Measurements from ENCODE around the gene HLA-DRA. TPM values are rescaled to one million over a fixed set of nuclear protein-coding genes. Genes with fewer than 3 reads are reported as not detected.
A peak's percentile ranks its signal among the peaks of the same experiment; 100 is the strongest.

HLA-DRA gene
- total and polyA plus RNA-seq, 2 of the 8 experiments (the other 6 are each of a cell fraction or from before 2014, with no cell fraction given): 5.0 to 6.2 TPM

DNA sequence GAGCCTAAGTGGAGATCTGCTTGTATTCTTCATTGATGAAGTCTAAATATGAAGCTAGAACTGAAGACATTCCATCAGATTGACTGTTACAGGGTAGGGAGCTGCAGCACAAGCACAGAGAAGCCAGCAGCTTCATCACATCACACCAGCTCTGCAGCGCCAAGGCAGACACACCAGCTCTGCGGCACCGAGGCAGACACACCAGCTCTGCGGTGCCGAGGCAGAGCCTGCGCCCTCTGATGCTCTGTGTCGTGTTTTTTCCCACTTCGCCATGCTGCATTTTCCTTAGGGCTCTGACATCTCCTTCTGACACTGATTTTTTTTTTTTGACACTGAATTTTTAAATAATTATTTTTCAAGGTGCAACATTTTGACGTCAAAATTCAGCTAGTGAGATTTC lies 33.5 kb upstream of the HLA-DRA start:
- H3K18ac ChIP-seq (ENCODE audit: extremely low read depth, low read length): no peak overlapping the region
- H3K23me2 ChIP-seq (ENCODE audit: low read depth, low read length): no peaks in the 10 kb centered on the region
- no peak overlapping the region for H4K91ac ChIP-seq (replicated peaks; ENCODE audit: insufficient read length, low read length)
- H2BK120ac ChIP-seq (replicated peaks; ENCODE audit: low read depth, low read length): no peak overlapping the region
- no peak overlapping the region for H3K4ac ChIP-seq (replicated peaks; ENCODE audit: insufficient read length, low read depth, low read length)
- FAIRE-seq (no peak), DNase-seq (ENCODE audit: low read depth in 1 of 2, low spot score in 2 of 2) (no peak)
- H3K79me1 ChIP-seq (ENCODE audit: low read depth, low read length): no peaks in the 10 kb centered on the region
- H3K23ac ChIP-seq (ENCODE audit: insufficient read length): no peak overlapping the region
- no peak for TF ChIP-seq POLR2AphosphoS5 (IDR thresholded peaks at IDR 0.05; ENCODE audit: low read depth, low read length)
- peak; percentile 50; the same call in 1 of the 2 replicates for TF ChIP-seq TBP (IDR thresholded peaks at IDR 0.05; ENCODE audit: low read depth, low read length)
- H3K27me3 ChIP-seq (replicated peaks in 1 of 4; ENCODE audit: control insufficient read depth in 3 of 4, extremely low read depth in 1 of 4, insufficient read depth in 3 of 4, low read length in 3 of 4): no peaks in the 10 kb centered on the region
- no peaks in the 10 kb centered on the region for H4K20me1 ChIP-seq (replicated peaks in 1 of 2; ENCODE audit: control insufficient read depth in 1 of 2, insufficient read depth in 2 of 2, low read length in 2 of 2)
- H2AFZ ChIP-seq (ENCODE audit: low read length): no peak overlapping the region
- no peaks in the 10 kb centered on the region for H3K9me3 ChIP-seq (ENCODE audit: insufficient read depth in 2 of 2, low read depth in 1 of 2, low read length in 1 of 2)
- no peak overlapping the region for H2BK20ac ChIP-seq (ENCODE audit: low read length)
- H3K4me2 ChIP-seq (ENCODE audit: insufficient read depth in 1 of 2, low read depth in 2 of 2, low read length in 2 of 2): no peak overlapping the region
- H3K14ac ChIP-seq (ENCODE audit: insufficient read length): no peak overlapping the region
- no peak overlapping the region for H3K56ac ChIP-seq (replicated peaks; ENCODE audit: insufficient read length, low read depth, low read length)
- ChIA-PET POLR2A (ENCODE audit: partially characterized antibody) (no interaction called here), CTCF (ENCODE audit: partially characterized antibody) (interaction anchor here (0.9 to 2.8 kb wide), 6 partner anchors 9 to 385 kb away, joined by 3 to 16 read pairs (median 5); no protein-coding TSS in a partner anchor)
- H2BK5ac ChIP-seq (ENCODE audit: low read depth, low read length): no peak overlapping the region
- H3K9ac ChIP-seq (replicated peaks in 1 of 4; ENCODE audit: extremely low read depth in 1 of 4, low read depth in 3 of 4, low read length in 3 of 4): no peak overlapping the region
- H3K27ac ChIP-seq (ENCODE audit: low read depth, low read length): no peak overlapping the region
- H2AK5ac ChIP-seq (ENCODE audit: low read depth, low read length): no peak overlapping the region
- H2BK12ac ChIP-seq (ENCODE audit: low read depth, low read length): no peak overlapping the region
- no peak overlapping the region for H3K4me3 ChIP-seq (ENCODE audit: extremely low read depth in 1 of 4, insufficient read depth in 2 of 4, low read depth in 3 of 4, low read length in 4 of 4)
- H4K8ac ChIP-seq (ENCODE audit: extremely low read depth, insufficient read depth, low read length): no peak overlapping the region
- no peak overlapping the region for H4K5ac ChIP-seq (ENCODE audit: insufficient read length, low read depth, low read length)
- 81% methylated on average over 9 of the region's 9 CpGs; no CpG with 5 or more reads in 1 of the 2 experiments for WGBS, 2 experiments (ENCODE audit: extremely low coverage in 1 of 2, insufficient coverage in 1 of 2, insufficient read length in 1 of 2, insufficient replicate concordance in 2 of 2, low coverage in 1 of 2, low lambda C conversion rate in 2 of 2, missing lambda C conversion rate in 1 of 2)
- no peaks in the 10 kb centered on the region for H3K79me2 ChIP-seq (ENCODE audit: control insufficient read depth in 1 of 2, insufficient read depth in 2 of 2, low read length in 2 of 2)
- H3K36me3 ChIP-seq (ENCODE audit: control insufficient read depth in 2 of 4, insufficient read depth in 4 of 4, low read length in 3 of 4): no peaks in the 10 kb centered on the region
- peaks cover 0 to 6% (median 2%) of the 10 kb centered on the region in 4 experiments; a peak in 3 of 7 replicates for H3K4me1 ChIP-seq (replicated peaks in 1 of 4; ENCODE audit: control insufficient read depth in 3 of 4, insufficient read depth in 4 of 4, low read length in 3 of 4)
- no peak overlapping the region for H2BK15ac ChIP-seq (ENCODE audit: low read length)

Data from H1 (cell line).